Left renal cortex interstitium (tissue), 4 donors: ENCODE measurements around the gene SEPTIN11. TPM values are rescaled to one million over a fixed set of nuclear protein-coding genes. Genes with fewer than 3 reads are reported as not detected.

Experiments used
- polyA plus RNA-seq, 4 donors: library from polyadenylated mRNA; unstranded; fragments of 120-200 nt; gene quantifications; one replicate each; pipeline ENCODE4 v1.2.1, GENCODE V29; 2013; ENCODE audit not compliant: insufficient read length in 4 of 4

Gene SEPTIN11
- polyA plus RNA-seq, 4 donors = 253 to 278 (median 266) TPM

Other genes starting within 250 kb of the SEPTIN11 start
- gene SOWAHB, start 51.6 kb upstream of the SEPTIN11 start, polyA plus RNA-seq = 1 to 10 TPM; 4.8 to 5.9 (median 5.4) TPM
- 100 to 1,000 TPM; 378 to 434 (median 397) TPM for gene CCNI, start 126.2 kb downstream of the SEPTIN11 start, polyA plus RNA-seq
- gene CCNG2, start 207.5 kb downstream of the SEPTIN11 start, polyA plus RNA-seq = 100 to 1,000 TPM; 137 to 146 (median 140) TPM